HepG2 (cell line): ENCODE results near the gene UGT1A7. TPM values are rescaled to one million over a fixed set of nuclear protein-coding genes. Genes with fewer than 3 reads are reported as not detected.
"Not testable (repeated sequence)": the region's sequence is repeated elsewhere in the genome, so short reads cannot be mapped to it uniquely, and the experiment has no call there.

Source experiments
- ATAC-seq: fragments of 200-7000 bp; cut with Tn5 transposase; 3 replicates; pipeline ENCODE4 v1.9.1; 2020; ENCODE audit warnings: mild to moderate bottlenecking, moderate library complexity
- BruUV-seq: library from RNA; stranded (reverse); fragments of 400-500 nt; replicated peaks from 2 replicates; lab custom pipeline; 2021; lab: Mats Ljungman, UMichigan
- CTCF ChIA-PET: fragments of 300-600 bp; formaldehyde crosslinking; extraction: SDS; loops from one replicate; lab custom pipeline; 2021; ENCODE audit warnings: low total read pairs, inconsistent platforms, low intra/inter-chr PET ratio; lab: Yijun Ruan, JAX
- POLR2A ChIA-PET: fragments of 350-600 bp; sonication (Branson Sonifier 250); formaldehyde crosslinking; loops from one replicate; lab custom pipeline; 2020; ENCODE audit warnings: antibody characterized with exemption, inconsistent platforms; lab: Yijun Ruan, JAX
- DNase-seq: peaks from one replicate; pipeline ENCODE4 v3.0.0-alpha.2; 2015; ENCODE audit warnings: low spot score
- FAIRE-seq: peaks from 3 replicates; lab custom pipeline; 2011; peaks lifted over from hg19 to GRCh38; lab: Jason Lieb, UNC
- H2AFZ ChIP-seq: one replicate; pipeline ENCODE4 v1.6.1; 2011; ENCODE audit warnings: low read length, inconsistent platforms
- H3K27ac ChIP-seq: fragments of 300-600 bp; 3 replicates; pipeline ENCODE4 v1.8.0; 2011; ENCODE audit warnings: mixed run types, mild to moderate bottlenecking, mixed read lengths, low read length, inconsistent platforms; ENCODE audit not compliant: insufficient read depth; ENCODE audit errors: extremely low read length
- H3K27me3 ChIP-seq, 2 experiments: fragments of 200-600 bp in 1 of 2; 2 replicates in 1 of 2; 3 replicates in 1 of 2; pipeline versions ENCODE4 v1.6.0 to v1.8.0; 2011; ENCODE audit warnings: low read length in 2 of 2, mild to moderate bottlenecking in 2 of 2, moderate library complexity in 2 of 2, inconsistent platforms in 1 of 2; ENCODE audit not compliant: insufficient read depth in 2 of 2, control insufficient read depth in 1 of 2
- H3K36me3 ChIP-seq, 2 experiments: fragments of 200-600 bp in 1 of 2; replicated peaks in 1 of 2; 2 replicates in 1 of 2; 3 replicates in 1 of 2; pipeline versions ENCODE4 v1.5.1 to v1.8.0; 2011; ENCODE audit warnings: low read length in 2 of 2, inconsistent platforms in 1 of 2; ENCODE audit not compliant: insufficient read depth in 2 of 2, control insufficient read depth in 1 of 2
- H3K4me1 ChIP-seq: 2 replicates; pipeline ENCODE4 v1.5.1; 2012; ENCODE audit warnings: low read length, inconsistent platforms; ENCODE audit not compliant: insufficient read depth
- H3K4me2 ChIP-seq: 2 replicates; pipeline ENCODE4 v1.6.0; 2011; ENCODE audit warnings: low read depth, low read length, inconsistent platforms
- H3K4me3 ChIP-seq, 3 experiments: fragments of 200-600 bp in 1 of 3; sonication (generic), shearing (Covaris generic) in 1 of 3; replicated peaks in 1 of 3; 2 replicates each; pipeline ENCODE4 v1.5.1; 2011 to 2016; ENCODE audit warnings: low read length in 3 of 3, inconsistent platforms in 2 of 3, low read depth in 2 of 3, mild to moderate bottlenecking in 2 of 3, control low read depth in 1 of 3, mixed read lengths in 1 of 3; ENCODE audit not compliant: insufficient read depth in 1 of 3
- H3K79me2 ChIP-seq: one replicate; pipeline ENCODE4 v1.6.1; 2011; ENCODE audit warnings: low read length, inconsistent platforms; ENCODE audit not compliant: insufficient read depth
- H3K9ac ChIP-seq: 2 replicates; pipeline ENCODE4 v1.6.0; 2011; ENCODE audit warnings: mild to moderate bottlenecking, low read depth, low read length, inconsistent platforms; ENCODE audit not compliant: insufficient read depth
- H3K9me3 ChIP-seq: 2 replicates; pipeline ENCODE4 v1.5.1; 2012; ENCODE audit warnings: mild to moderate bottlenecking, low read length
- H4K20me1 ChIP-seq: 2 replicates; pipeline ENCODE4 v1.6.0; 2011; ENCODE audit warnings: inconsistent platforms, mild to moderate bottlenecking, low read length, moderate library complexity; ENCODE audit not compliant: insufficient read depth
- E2F2 ChIP-seq: sonication (generic); formaldehyde crosslinking; IDR thresholded peaks from 2 replicates; pipeline ENCODE4 v1.4.0; 2020; ENCODE audit warnings: missing genetic modification reagents, borderline replicate concordance
- GABPA ChIP-seq, 2 experiments: IDR thresholded peaks; 2 replicates each; pipeline ENCODE4 v1.6.1; 2011 to 2016; ENCODE audit warnings: low read depth in 2 of 2, low read length in 1 of 2, missing biosample characterization in 1 of 2, missing genetic modification characterization in 1 of 2
- PHF5A ChIP-seq: IDR thresholded peaks from one replicate; pipeline ENCODE4 v1.6.1; 2018; ENCODE audit warnings: low read depth, missing genetic modification reagents; ENCODE audit not compliant: unreplicated experiment
- TEAD3 ChIP-seq: optimal IDR thresholded peaks from 2 replicates; pipeline ENCODE3; 2016; ENCODE audit warnings: borderline replicate concordance
- ZEB1 ChIP-seq: IDR thresholded peaks from 2 replicates; pipeline ENCODE4 v1.6.1; 2012; ENCODE audit warnings: mild to moderate bottlenecking, low read depth, inconsistent platforms; ENCODE audit not compliant: insufficient replicate concordance
- WGBS: methylation state at CpG from one replicate; pipeline ENCODE4 v1.1.6; 2017; ENCODE audit warnings: low lambda C conversion rate; 5-methylcytosine and 5-hydroxymethylcytosine counted together
- in situ Hi-C: cut with HindIII; loops from 2 replicates; pipeline ENCODE4 v1.10.0; 2017; ENCODE audit warnings: low pct_unique_long_range_greater_than_20kb; ENCODE audit not compliant: extremely low pct_ligation_motif_present
- intact Hi-C: fragments of 100-400 bp; cut with micrococcal nuclease; formaldehyde crosslinking; loops from one replicate; pipeline ENCODE4 v1.10.0; 2022; ENCODE audit not compliant: unreplicated experiment
- polyA plus RNA-seq, 8 experiments: library from polyadenylated mRNA; depleted of rRNA in 3 of 8; stranded (reverse) in 7 of 8; unstranded in 1 of 8; fragments of >200 nt; fragmentation: Illumina TruSeq in 4 of 8; extraction: Trizol in 4 of 8; gene quantifications; 2 replicates each; pipeline versions ENCODE4 v1.2.1 to v1.2.3, GENCODE V29; 2011 to 2016; ENCODE audit warnings: low read depth in 4 of 8, missing spikeins in 1 of 8, mixed read lengths in 1 of 8; ENCODE audit not compliant: insufficient read depth in 1 of 8
- total RNA-seq, 5 experiments: library from RNA; depleted of rRNA; stranded (reverse); fragments of >200 nt; fragmentation: Illumina TruSeq; extraction: Trizol; gene quantifications; 2 replicates each; pipeline ENCODE4 v1.2.3, GENCODE V29; 2016; ENCODE audit warnings: low read depth in 1 of 5
- TF ChIP-seq, protein P1 (sequence below): sonication (generic); formaldehyde crosslinking; IDR thresholded peaks from 2 replicates; pipeline ENCODE4 v1.4.0; 2020; ENCODE audit warnings: low read depth, missing genetic modification reagents
- TF ChIP-seq, protein P2 (sequence below): sonication (generic); formaldehyde crosslinking; IDR thresholded peaks from 2 replicates; pipeline ENCODE4 v1.4.0; 2020; ENCODE audit warnings: missing genetic modification reagents

The UGT1A7 gene
- total and polyA plus RNA-seq, 2 of the 13 experiments (the other 11 are each of a cell fraction or from before 2014, with no cell fraction given): not detected

- TF ChIP-seq PHF5A (CRISPR knock-in tag) (no peak), ZEB1 (no peak)
Measured at GRCh38 chr2:233681521-233682099, at the start of gene UGT1A7 (continued).

DNA sequence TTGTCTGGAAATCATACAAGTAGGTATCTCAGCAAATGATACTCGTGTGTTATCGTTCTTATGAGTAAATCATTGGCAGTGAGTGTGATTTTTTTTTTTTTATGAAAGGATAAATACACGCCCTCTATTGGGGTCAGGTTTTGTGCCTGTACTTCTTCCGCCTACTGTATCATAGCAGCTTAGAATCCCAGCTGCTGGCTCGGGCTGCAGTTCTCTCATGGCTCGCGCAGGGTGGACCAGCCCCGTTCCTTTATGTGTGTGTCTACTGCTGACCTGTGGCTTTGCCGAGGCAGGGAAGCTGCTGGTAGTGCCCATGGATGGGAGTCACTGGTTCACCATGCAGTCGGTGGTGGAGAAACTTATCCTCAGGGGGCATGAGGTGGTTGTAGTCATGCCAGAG lies 45.4 kb upstream of the UGT1A7 start, which contains the start of gene UGT1A10:
TSS of gene UGT1A10 (plus strand) at position 143 of the 400 bp plus-strand sequence. CDS start at position 218, 75 bp downstream.
- POLR2A ChIA-PET, intact Hi-C loops, H4K20me1 ChIP-seq, BruUV-seq, H3K9me3 ChIP-seq, H3K36me3 ChIP-seq, H3K4me1 ChIP-seq, CTCF ChIA-PET, H3K4me3 ChIP-seq, ATAC-seq, H3K9ac ChIP-seq, in situ Hi-C loops, H2AFZ ChIP-seq, H3K79me2 ChIP-seq, H3K27me3 ChIP-seq, H3K4me2 ChIP-seq, H3K27ac ChIP-seq, FAIRE-seq, DNase-seq: not testable (repeated sequence)
- WGBS: 38% methylated on average over 10 of the region's 10 CpGs

DNA sequence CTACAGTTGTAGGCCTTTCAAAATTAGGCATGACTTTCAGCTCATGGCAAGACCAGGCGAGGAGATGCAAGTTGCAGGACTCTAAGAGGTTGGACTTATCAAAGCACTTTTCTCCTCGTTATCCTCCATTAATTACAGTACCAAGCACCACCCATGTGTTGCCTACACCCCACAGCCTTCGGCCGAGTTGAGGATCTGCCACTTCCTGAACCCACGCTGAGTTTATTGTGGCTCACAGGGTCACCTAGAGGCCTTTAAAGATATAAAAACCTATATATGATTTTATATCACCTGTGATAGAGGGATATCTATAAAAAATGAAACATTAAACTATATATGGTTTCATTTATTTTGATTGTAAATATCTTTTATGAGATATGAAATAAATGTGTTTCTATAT lies 42.9 kb upstream of the UGT1A7 start:
- Histone ChIP-seq H3K9ac (no peak overlapping the region), H3K79me2 (no peaks in the 10 kb centered on the region), H3K4me2 (no peak overlapping the region), H3K4me3 (no peak overlapping the region), H2AFZ (no peak overlapping the region), H4K20me1 (no peaks in the 10 kb centered on the region), H3K4me1 (no peaks in the 10 kb centered on the region), H3K27ac (no peak overlapping the region), H3K36me3 (no peaks in the 10 kb centered on the region), H3K27me3 (peaks cover 0 to 9% of the 10 kb centered on the region in 2 experiments; a peak in 2 of 5 replicates), H3K9me3 (no peaks in the 10 kb centered on the region)
- CTCF ChIA-PET: no interaction called here
- no peak for DNase-seq
- no TSS peak for BruUV-seq
- FAIRE-seq: no peak
- intact Hi-C loops (no loop called here), in situ Hi-C loops (no loop called here)
- ATAC-seq: no peak
- WGBS: 21% methylated on average over 5 of the region's 5 CpGs
- POLR2A ChIA-PET: no interaction called here
- TF ChIP-seq, protein P1, sequence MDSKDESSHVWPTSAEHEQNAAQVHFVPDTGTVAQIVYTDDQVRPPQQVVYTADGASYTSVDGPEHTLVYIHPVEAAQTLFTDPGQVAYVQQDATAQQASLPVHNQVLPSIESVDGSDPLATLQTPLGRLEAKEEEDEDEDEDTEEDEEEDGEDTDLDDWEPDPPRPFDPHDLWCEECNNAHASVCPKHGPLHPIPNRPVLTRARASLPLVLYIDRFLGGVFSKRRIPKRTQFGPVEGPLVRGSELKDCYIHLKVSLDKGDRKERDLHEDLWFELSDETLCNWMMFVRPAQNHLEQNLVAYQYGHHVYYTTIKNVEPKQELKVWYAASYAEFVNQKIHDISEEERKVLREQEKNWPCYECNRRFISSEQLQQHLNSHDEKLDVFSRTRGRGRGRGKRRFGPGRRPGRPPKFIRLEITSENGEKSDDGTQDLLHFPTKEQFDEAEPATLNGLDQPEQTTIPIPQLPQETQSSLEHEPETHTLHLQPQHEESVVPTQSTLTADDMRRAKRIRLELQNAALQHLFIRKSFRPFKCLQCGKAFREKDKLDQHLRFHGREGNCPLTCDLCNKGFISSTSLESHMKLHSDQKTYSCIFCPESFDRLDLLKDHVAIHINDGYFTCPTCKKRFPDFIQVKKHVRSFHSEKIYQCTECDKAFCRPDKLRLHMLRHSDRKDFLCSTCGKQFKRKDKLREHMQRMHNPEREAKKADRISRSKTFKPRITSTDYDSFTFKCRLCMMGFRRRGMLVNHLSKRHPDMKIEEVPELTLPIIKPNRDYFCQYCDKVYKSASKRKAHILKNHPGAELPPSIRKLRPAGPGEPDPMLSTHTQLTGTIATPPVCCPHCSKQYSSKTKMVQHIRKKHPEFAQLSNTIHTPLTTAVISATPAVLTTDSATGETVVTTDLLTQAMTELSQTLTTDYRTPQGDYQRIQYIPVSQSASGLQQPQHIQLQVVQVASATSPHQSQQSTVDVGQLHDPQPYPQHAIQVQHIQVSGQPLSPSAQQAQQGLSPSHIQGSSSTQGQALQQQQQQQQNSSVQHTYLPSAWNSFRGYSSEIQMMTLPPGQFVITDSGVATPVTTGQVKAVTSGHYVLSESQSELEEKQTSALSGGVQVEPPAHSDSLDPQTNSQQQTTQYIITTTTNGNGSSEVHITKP (CRISPR knock-in tag): no peak
- TF ChIP-seq, protein P2, sequence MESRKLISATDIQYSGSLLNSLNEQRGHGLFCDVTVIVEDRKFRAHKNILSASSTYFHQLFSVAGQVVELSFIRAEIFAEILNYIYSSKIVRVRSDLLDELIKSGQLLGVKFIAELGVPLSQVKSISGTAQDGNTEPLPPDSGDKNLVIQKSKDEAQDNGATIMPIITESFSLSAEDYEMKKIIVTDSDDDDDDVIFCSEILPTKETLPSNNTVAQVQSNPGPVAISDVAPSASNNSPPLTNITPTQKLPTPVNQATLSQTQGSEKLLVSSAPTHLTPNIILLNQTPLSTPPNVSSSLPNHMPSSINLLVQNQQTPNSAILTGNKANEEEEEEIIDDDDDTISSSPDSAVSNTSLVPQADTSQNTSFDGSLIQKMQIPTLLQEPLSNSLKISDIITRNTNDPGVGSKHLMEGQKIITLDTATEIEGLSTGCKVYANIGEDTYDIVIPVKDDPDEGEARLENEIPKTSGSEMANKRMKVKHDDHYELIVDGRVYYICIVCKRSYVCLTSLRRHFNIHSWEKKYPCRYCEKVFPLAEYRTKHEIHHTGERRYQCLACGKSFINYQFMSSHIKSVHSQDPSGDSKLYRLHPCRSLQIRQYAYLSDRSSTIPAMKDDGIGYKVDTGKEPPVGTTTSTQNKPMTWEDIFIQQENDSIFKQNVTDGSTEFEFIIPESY (CRISPR knock-in tag): no peak
- TF ChIP-seq TEAD3 (CRISPR knock-in tag) (no peak), GABPA (IDR thresholded peaks at IDR 0.05; ENCODE audit: low read depth, low read length) (no peak), GABPA (CRISPR knock-in tag; IDR thresholded peaks at IDR 0.05; ENCODE audit: low read depth) (no peak), E2F2 (CRISPR knock-in tag) (no peak)
